LNCaP clone FGC (cell line): Measurements from ENCODE around the gene GPD1.

Experiments
- DNase-seq: peaks from one replicate; pipeline ENCODE4 v3.0.0-alpha.2; 2011; ENCODE audit warnings: low read depth
- H3K4me3 ChIP-seq: 2 replicates; pipeline ENCODE4 v1.5.1; 2011; ENCODE audit warnings: mild to moderate bottlenecking, low read depth, low read length, control low read depth
- TF ChIP-seq, protein P1 (sequence below): IDR thresholded peaks from 2 replicates; pipeline ENCODE4 v1.5.1; 2012; ENCODE audit warnings: mild to moderate bottlenecking; ENCODE audit not compliant: control insufficient read depth, insufficient read depth; ENCODE audit errors: extremely low read depth

The GPD1 gene

DNA sequence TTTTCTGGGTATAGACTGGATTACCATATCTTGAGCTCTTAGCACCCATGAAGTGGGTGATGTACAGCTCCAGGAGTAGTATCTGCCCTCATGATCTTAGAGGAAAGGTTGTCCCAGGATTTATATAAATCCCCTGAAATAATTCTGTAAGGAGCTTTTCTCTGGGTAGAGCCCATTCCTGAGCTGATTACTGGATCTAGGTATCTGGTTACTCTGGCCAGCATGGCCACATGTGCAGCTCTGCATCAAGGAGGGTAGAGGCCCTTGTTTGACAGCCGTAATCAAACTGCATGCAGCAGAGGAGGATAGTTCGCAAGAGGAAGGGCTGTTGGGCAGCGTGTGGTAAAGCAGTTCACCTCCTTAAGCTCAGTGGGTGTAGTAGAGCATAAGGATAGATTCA is 16.7 kb downstream of the GPD1 start:
- H3K4me3 ChIP-seq: no peak overlapping the region
- DNase-seq: no peak
- TF ChIP-seq, protein P1, sequence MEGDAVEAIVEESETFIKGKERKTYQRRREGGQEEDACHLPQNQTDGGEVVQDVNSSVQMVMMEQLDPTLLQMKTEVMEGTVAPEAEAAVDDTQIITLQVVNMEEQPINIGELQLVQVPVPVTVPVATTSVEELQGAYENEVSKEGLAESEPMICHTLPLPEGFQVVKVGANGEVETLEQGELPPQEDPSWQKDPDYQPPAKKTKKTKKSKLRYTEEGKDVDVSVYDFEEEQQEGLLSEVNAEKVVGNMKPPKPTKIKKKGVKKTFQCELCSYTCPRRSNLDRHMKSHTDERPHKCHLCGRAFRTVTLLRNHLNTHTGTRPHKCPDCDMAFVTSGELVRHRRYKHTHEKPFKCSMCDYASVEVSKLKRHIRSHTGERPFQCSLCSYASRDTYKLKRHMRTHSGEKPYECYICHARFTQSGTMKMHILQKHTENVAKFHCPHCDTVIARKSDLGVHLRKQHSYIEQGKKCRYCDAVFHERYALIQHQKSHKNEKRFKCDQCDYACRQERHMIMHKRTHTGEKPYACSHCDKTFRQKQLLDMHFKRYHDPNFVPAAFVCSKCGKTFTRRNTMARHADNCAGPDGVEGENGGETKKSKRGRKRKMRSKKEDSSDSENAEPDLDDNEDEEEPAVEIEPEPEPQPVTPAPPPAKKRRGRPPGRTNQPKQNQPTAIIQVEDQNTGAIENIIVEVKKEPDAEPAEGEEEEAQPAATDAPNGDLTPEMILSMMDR: no peak

DNA sequence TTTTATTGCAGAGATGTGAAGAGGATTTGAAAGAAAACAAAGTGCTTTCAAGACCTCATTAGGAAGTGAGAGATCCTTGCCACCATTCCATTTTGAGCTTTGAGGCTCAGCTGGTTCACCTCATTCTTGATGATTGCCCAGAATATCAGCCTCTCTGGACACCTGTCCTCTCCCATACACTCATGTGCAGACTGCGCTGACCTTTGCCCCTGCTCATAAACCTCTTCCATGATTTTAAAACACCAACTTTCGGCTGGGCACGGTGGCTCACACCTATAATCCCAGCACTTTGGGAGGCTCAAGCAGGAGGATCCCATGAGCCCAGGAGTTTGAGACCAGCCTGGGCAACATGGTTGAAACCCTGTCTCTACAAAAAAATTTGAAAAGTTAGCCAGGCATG is 17.1 kb downstream of the GPD1 start:
- no peak for DNase-seq
- H3K4me3 ChIP-seq: no peak overlapping the region
- TF ChIP-seq, protein P1: no peak

DNA sequence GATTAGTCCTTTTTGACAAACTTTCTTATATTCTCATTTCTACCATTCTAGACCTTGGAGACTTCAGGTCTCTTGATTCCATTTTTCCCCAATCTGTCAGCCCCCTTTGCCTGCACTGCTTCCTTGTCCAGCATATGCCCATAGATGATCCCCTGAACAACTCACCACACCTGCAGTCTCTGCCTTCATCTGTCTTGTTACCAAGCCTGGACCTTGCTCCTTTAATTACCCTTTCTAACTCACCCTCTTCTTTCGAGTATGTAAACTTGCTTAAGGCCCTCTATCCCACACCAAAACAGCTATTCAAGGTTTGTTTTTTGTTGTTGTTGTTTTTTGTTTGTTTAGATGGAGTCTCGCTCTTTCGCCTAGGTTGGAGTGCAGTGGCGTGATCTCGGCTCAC is 17.8 kb downstream of the GPD1 start:
- no peak overlapping the region for H3K4me3 ChIP-seq
- TF ChIP-seq, protein P1: no peak
- no peak for DNase-seq

DNA sequence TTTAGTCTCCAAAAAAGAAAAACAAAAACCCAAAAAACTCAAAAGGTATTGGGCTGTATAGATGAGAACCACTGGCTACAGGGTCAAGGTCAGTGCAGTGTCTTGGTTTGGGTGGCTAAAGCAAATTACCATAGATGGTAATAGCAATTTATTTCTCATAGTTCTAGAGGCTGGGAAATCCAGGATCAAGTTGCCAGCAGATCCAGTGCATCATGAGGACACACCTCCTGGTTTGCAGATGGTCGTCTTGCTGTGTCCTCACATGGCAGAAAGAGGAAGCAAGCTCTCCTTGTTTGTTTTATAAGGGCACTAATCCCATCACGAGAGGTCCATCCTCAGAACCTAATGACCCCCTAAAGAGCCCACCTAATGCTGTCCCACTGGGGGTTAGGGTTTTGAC is 19.4 kb downstream of the GPD1 start:
- TF ChIP-seq, protein P1: no peak
- H3K4me3 ChIP-seq: no peak overlapping the region
- no peak for DNase-seq

DNA sequence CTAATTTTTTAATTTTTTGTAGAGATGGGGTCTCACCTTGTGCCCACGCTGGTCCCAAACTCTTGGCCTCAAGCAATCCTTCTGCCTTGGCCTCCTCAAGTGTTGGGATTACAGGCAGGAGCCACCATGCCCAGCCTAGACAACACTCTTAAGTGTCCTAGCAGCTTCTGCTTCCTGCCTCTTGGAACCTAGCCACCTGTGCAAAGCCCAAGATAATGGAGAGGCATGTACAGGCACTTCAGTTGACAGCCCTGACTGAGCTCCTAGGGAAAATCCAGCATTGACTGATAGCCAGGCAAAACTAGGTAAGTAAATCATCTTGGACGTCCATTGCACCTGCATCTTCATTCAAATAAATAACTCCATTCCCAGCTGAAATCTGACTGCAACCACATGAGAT is 23.7 kb downstream of the GPD1 start:
- DNase-seq: no peak
- TF ChIP-seq, protein P1: no peak
- no peak overlapping the region for H3K4me3 ChIP-seq

DNA sequence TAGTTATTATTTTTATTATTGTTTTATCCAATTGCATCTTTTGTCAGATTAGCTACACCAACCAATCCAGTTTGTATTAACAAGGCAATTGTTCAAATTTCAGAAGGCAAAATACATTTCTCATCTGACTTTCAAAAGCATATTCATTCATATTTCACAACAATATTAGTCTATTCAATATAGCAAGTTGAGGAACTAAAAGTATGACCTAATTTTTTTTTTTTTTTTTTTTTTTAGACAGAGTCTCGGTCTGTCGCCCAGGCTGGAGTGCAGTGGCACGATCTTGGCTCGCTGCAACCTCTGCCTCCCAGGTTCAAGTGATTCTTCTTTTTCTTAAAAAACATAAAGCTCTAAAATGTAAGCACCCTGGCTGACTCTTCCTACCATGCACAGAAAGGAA is 25.5 kb downstream of the GPD1 start:
- TF ChIP-seq, protein P1: no peak
- no peak overlapping the region for H3K4me3 ChIP-seq
- DNase-seq: no peak

DNA sequence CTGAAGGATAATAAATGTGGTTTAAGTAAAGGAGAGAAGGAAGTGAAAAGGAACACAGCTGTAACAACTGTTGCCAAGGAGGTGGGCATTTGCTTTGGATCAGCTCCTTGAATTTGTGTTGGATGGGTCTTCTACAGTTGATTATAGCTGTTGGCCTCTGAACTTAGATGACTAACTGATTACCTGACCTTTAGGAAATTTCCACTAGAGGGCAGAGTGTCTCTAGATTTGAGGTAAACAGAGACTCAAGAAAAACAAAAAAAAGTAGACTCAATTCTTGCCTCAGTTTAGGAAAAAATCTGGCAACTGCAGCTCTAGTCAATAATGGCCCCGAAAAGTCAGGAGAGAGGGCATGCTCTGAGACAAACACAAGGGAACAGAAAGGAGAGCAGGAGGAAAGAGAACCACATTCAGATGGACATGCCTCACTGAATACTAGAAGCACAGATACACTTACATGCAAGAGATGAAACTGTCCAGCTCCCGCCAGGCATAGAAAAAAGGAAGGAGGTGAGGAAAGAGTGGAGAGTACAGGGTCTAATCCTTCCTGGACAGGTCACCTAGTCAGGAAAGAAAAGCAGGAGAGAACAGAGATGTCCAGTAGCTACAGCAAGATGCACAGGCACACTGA is 28.8 kb downstream of the GPD1 start:
- TF ChIP-seq, protein P1: peak; percentile 37
- DNase-seq: no peak
- H3K4me3 ChIP-seq: no peak overlapping the region
